Measurements from ENCODE around the gene PTPN1.
"Not testable (repeated sequence)": the region's sequence is repeated elsewhere in the genome, so short reads cannot be mapped to it uniquely, and the experiment has no call there.

The PTPN1 gene

GRCh38 chr20:50504231-50504823, 5.9 kb upstream of the PTPN1 start:
- H3K4me3 ChIP-seq (replicated peaks in 1 of 2; ENCODE audit: low read depth in 2 of 2, low read length in 2 of 2): no peak overlapping the region
- TF ChIP-seq CTCF (IDR thresholded peaks at IDR 0.05; ENCODE audit: low read depth, low read length): no peak
- DNase-seq (ENCODE audit: low read depth in 2 of 2): peak; percentile 44 to 62

DNA sequence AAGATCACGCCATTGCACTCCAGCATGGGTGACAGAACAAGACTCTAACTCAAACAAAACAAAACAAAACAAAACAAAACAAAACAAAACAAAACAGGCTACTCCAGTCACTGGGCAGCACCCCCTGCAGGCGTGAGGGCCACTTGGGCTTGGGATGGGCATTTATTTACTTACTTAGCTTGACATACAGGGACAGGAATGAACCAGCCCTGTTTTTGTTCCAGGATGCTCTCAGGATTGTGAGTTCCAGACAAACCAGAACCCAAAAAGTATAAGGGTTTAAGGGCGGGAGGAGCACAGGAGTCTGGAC, 4.0 kb upstream of the PTPN1 start:
- DNase-seq (ENCODE audit: low read depth in 2 of 2): no peak
- no peak overlapping the region for H3K4me3 ChIP-seq (replicated peaks in 1 of 2; ENCODE audit: low read depth in 2 of 2, low read length in 2 of 2)
- TF ChIP-seq CTCF (IDR thresholded peaks at IDR 0.05; ENCODE audit: low read depth, low read length): peak; percentile 12

DNA sequence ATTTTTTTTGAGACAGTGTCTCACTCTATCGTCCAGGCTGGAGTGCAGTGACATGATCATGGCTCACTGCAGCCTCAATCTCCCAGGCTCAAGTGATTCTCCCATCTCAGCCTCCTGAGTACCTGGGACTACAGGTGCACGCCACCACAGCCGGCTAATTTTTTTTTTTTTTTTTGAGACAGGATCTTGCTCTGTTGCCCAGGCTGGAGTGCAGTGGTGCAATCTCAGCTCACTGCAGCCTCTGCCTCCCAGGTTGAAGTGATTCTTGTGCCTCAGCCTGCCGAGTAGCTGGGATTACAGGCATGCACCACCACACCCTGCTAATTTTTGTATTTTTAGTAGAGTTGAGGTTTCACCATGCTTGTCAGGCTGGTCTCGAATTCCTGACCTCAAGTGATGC, 2.4 kb upstream of the PTPN1 start:
- not testable (repeated sequence) for DNase-seq (ENCODE audit: low read depth in 2 of 2); H3K4me3 ChIP-seq (replicated peaks in 1 of 2; ENCODE audit: low read depth in 2 of 2, low read length in 2 of 2)

GRCh38 chr20:50508171-50508755, 1.9 kb upstream of the PTPN1 start:
- no peak for TF ChIP-seq CTCF (IDR thresholded peaks at IDR 0.05; ENCODE audit: low read depth, low read length)
- no peak for DNase-seq (ENCODE audit: low read depth in 2 of 2)

DNA sequence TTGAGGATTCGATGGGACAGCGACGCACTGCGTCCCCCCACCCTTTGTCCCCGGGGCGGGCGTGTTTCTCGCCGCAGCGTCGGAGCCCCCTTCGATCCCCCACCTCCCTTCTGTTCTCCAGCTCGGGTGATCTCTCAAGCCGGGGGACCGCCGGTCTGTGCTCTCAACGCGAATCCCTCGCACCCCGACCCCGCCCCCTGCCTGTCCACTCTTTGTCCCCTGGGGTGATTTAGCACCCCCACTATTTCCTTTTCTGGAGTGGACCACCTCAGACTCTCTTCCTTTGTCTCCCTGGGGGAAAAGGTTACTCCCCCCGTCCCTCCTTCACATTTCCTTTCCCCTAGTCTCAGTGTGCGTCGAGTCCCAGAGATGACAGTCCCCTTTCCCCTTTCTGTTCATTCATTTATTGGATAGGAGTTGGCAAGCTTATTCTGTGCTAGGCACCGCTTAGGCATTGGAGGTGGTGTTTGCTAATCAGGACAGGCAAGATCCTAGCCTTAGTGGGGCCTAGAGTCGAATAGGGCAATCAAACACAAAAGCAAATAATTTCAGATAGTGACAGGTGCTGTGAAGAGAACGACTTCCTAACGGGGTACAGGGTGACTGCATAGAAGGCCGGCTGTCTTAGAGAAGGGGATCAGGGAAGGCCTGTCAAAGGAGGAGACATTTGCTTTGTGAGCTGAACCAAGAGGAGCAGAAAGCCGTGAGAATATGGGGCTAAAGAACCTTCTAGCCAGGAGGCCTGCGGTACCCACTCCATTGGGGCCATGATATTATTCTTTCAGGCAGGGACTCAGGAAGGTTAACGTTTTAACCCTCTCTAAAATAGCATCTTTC, 741 bp downstream of the PTPN1 start:
- no peak for TF ChIP-seq CTCF (IDR thresholded peaks at IDR 0.05; ENCODE audit: low read depth, low read length)
- peak overlapping the region; percentile 98 to 99 for H3K4me3 ChIP-seq (replicated peaks in 1 of 2; ENCODE audit: low read depth in 2 of 2, low read length in 2 of 2)
- no peak for DNase-seq (ENCODE audit: low read depth in 2 of 2)

More at GRCh38 chr20:50508171-50508755, 1.9 kb upstream of the PTPN1 start:
- H3K4me3 ChIP-seq (replicated peaks in 1 of 2; ENCODE audit: low read depth in 2 of 2, low read length in 2 of 2): no peak overlapping the region

- no peak for DNase-seq (ENCODE audit: low read depth in 2 of 2)
- no peak for TF ChIP-seq CTCF (IDR thresholded peaks at IDR 0.05; ENCODE audit: low read depth, low read length)
- peak overlapping the region; percentile 98 to 99 for H3K4me3 ChIP-seq (replicated peaks in 1 of 2; ENCODE audit: low read depth in 2 of 2, low read length in 2 of 2)
These were observed 2.1 kb downstream of the PTPN1 start for GRCh38 chr20:50512323-50512722.
